CD1c-positive myeloid dendritic cell (primary cell): ENCODE data around the gene CEBPG.
A peak's percentile ranks its signal among the peaks of the same experiment; 100 is the strongest.

ENCODE experiments used
- DNase-seq: peaks from one replicate; pipeline ENCODE4 v3.0.0-alpha.2; 2016; ENCODE audit errors: extremely low spot score

Gene CEBPG

GRCh38 chr19:33373453-33374235, at the start of gene CEBPG:
CEBPG (plus strand) TSS chr19:33373709; CDS start chr19:33379240, 5,531 bp downstream.
- peak; percentile 97 for DNase-seq

GRCh38 chr19:33324628-33325027, 48.9 kb upstream of the CEBPG start:
- DNase-seq, result no peak

GRCh38 chr19:33325920-33326319, 47.6 kb upstream of the CEBPG start:
- no peak for DNase-seq

GRCh38 chr19:33329060-33329459, 44.4 kb upstream of the CEBPG start:
- DNase-seq, result no peak

- peak; percentile 33 for DNase-seq
Measured at GRCh38 chr19:33329736-33330135, 43.8 kb upstream of the CEBPG start.

GRCh38 chr19:33332248-33332647, 41.3 kb upstream of the CEBPG start:
- DNase-seq, result peak; percentile 87

GRCh38 chr19:33333151-33333550, 40.4 kb upstream of the CEBPG start:
- no peak for DNase-seq

GRCh38 chr19:33333642-33334041, 39.9 kb upstream of the CEBPG start:
- no peak for DNase-seq

- DNase-seq, result no peak
Measured at GRCh38 chr19:33334271-33334670, 39.2 kb upstream of the CEBPG start.

GRCh38 chr19:33335446-33335845, 38.1 kb upstream of the CEBPG start:
- no peak for DNase-seq

GRCh38 chr19:33339016-33339984, 34.2 kb upstream of the CEBPG start:
- peak; percentile 9 for DNase-seq

GRCh38 chr19:33340991-33341390, 32.5 kb upstream of the CEBPG start:
- no peak for DNase-seq

GRCh38 chr19:33343301-33343700, 30.2 kb upstream of the CEBPG start:
- peak; percentile 10 for DNase-seq

GRCh38 chr19:33343859-33344572, 29.5 kb upstream of the CEBPG start:
- no peak for DNase-seq

- no peak for DNase-seq
Measured at GRCh38 chr19:33344573-33344925, 29.0 kb upstream of the CEBPG start.

- peak; percentile 50 for DNase-seq
Measured at GRCh38 chr19:33345163-33345562, 28.3 kb upstream of the CEBPG start.

GRCh38 chr19:33346665-33347064, 26.8 kb upstream of the CEBPG start:
- DNase-seq, result no peak

- no peak for DNase-seq
Measured at GRCh38 chr19:33347300-33347699, 26.2 kb upstream of the CEBPG start.

- no peak for DNase-seq
Measured at GRCh38 chr19:33348301-33349010, 25.1 kb upstream of the CEBPG start.

- no peak for DNase-seq
Measured at GRCh38 chr19:33349319-33350289, 23.9 kb upstream of the CEBPG start.
